ENCODE measurements around the gene TENM4.
"Not testable (repeated sequence)": the region's sequence is repeated elsewhere in the genome, so short reads cannot be mapped to it uniquely, and the experiment has no call there.

TENM4 gene

GRCh38 chr11:79243422-79244210, 197.2 kb downstream of the TENM4 start:
- Mint-ChIP-seq H3K36me3 (ENCODE audit: low read depth) (no peaks in the 10 kb centered on the region), H3K27me3 (no peaks in the 10 kb centered on the region), H3K4me1 (ENCODE audit: low read depth) (no peaks in the 10 kb centered on the region), H3K4me3 (no peak overlapping the region), H3K27ac (no peak overlapping the region), H3K9me3 (no peaks in the 10 kb centered on the region)
- DNase-seq = no peak

GRCh38 chr11:79242616-79243015, 198.2 kb downstream of the TENM4 start:
- no peaks in the 10 kb centered on the region for H3K36me3 Mint-ChIP-seq (ENCODE audit: low read depth)
- H3K27ac Mint-ChIP-seq = no peak overlapping the region
- H3K27me3 Mint-ChIP-seq = no peaks in the 10 kb centered on the region
- no peaks in the 10 kb centered on the region for H3K4me1 Mint-ChIP-seq (ENCODE audit: low read depth)
- no peak for DNase-seq
- H3K4me3 Mint-ChIP-seq = no peak overlapping the region
- no peaks in the 10 kb centered on the region for H3K9me3 Mint-ChIP-seq

GRCh38 chr11:79241852-79242241, 199.0 kb downstream of the TENM4 start:
- Mint-ChIP-seq H3K9me3 (no peaks in the 10 kb centered on the region), H3K4me3 (no peak overlapping the region), H3K4me1 (ENCODE audit: low read depth) (no peaks in the 10 kb centered on the region), H3K27ac (no peak overlapping the region), H3K27me3 (no peaks in the 10 kb centered on the region), H3K36me3 (ENCODE audit: low read depth) (no peaks in the 10 kb centered on the region)
- no peak for DNase-seq

DNA sequence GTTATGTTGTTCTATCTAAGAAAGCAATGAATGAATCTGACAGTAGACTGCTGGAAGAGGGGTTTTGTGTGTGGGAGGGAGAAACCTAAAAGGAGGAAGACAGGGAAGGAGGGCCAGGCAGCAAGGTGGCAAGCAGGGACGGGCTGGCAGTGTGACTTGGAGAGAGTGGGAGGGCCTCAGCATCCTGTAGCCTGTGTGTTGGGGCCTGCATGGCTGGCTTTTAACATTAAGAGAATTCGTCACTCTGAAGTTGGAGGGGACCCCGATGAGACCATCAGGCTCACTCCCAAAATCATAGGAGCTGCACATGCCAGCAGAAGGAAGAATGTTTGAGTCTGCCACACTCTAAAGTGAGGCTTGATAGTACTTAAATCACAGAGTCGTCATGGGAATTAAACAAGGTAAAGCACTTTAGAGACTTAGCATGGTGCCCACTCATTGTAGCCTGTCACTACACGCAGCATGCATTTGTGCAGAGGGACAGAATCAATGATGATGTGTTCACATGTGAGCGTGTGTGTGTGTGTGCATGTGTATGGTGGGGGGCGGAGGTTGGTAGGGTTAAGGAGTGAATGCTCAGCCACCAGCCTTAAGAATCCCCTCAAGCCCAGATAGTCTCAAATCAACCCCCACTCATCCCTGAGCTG, 199.5 kb downstream of the TENM4 start:
- Mint-ChIP-seq H3K9me3 (no peaks in the 10 kb centered on the region), H3K36me3 (ENCODE audit: low read depth) (no peaks in the 10 kb centered on the region), H3K4me3 (no peak overlapping the region), H3K27me3 (no peaks in the 10 kb centered on the region), H3K4me1 (ENCODE audit: low read depth) (no peaks in the 10 kb centered on the region), H3K27ac (no peak overlapping the region)
- no peak for DNase-seq

GRCh38 chr11:79237703-79238102, 203.1 kb downstream of the TENM4 start:
- no peaks in the 10 kb centered on the region for H3K4me1 Mint-ChIP-seq (ENCODE audit: low read depth)
- DNase-seq = no peak
- no peak overlapping the region for H3K4me3 Mint-ChIP-seq
- H3K27me3 Mint-ChIP-seq = no peaks in the 10 kb centered on the region
- H3K9me3 Mint-ChIP-seq = no peaks in the 10 kb centered on the region
- no peak overlapping the region for H3K27ac Mint-ChIP-seq
- H3K36me3 Mint-ChIP-seq (ENCODE audit: low read depth) = no peaks in the 10 kb centered on the region

- Mint-ChIP-seq H3K4me1 (ENCODE audit: low read depth) (no peaks in the 10 kb centered on the region), H3K36me3 (ENCODE audit: low read depth) (no peaks in the 10 kb centered on the region), H3K4me3 (no peak overlapping the region), H3K9me3 (no peaks in the 10 kb centered on the region), H3K27ac (no peak overlapping the region), H3K27me3 (no peaks in the 10 kb centered on the region)
- no peak for DNase-seq
These were observed 203.7 kb downstream of the TENM4 start for GRCh38 chr11:79237091-79237490.

DNA sequence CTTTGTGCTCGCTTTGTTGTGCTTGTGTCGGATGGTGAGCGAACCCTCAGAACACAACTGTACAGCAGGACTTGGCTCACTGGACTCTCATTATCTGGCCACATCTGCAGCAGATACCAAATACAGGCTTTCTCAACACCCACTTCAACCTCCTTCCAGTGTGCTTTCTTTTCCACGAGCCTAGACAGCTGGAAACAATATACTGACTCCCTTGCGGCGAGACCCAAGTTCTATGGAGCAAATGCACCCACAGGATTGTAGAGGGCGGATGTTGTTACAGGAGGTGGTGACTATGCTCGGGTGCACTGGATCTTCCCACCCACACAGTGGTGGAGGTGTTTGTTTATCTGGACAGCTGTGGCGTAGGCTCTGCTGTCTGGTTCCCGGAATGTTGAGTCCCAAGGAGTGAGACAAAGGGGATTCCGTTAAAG, 204.3 kb downstream of the TENM4 start:
- Mint-ChIP-seq H3K4me3 (no peak overlapping the region), H3K27ac (no peak overlapping the region), H3K36me3 (ENCODE audit: low read depth) (no peaks in the 10 kb centered on the region), H3K4me1 (ENCODE audit: low read depth) (no peaks in the 10 kb centered on the region), H3K27me3 (no peaks in the 10 kb centered on the region), H3K9me3 (no peaks in the 10 kb centered on the region)
- no peak for DNase-seq

GRCh38 chr11:79235696-79236095, 205.1 kb downstream of the TENM4 start:
- H3K4me1 Mint-ChIP-seq (ENCODE audit: low read depth) = no peaks in the 10 kb centered on the region
- no peak overlapping the region for H3K4me3 Mint-ChIP-seq
- no peaks in the 10 kb centered on the region for H3K9me3 Mint-ChIP-seq
- H3K27me3 Mint-ChIP-seq = no peaks in the 10 kb centered on the region
- no peak overlapping the region for H3K27ac Mint-ChIP-seq
- no peak for DNase-seq
- H3K36me3 Mint-ChIP-seq (ENCODE audit: low read depth) = no peaks in the 10 kb centered on the region

DNA sequence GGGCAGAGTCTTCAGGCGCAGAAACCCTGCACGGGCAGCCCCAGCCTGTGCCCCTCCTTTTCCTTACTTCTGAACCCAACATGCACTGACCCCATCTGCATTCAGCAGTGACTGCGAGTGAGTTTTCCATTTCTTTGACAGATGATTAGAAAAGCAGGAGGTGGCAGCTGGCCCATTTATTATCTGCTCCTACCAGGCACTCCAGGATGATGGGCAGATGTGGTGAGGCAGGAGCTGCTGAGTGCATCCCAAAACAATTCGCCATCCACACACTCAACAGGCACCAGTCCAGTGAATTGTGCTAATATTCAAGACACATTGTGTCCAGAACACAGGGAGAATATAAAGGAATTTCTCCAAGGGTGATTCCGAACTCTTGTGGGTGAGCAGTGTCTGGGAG, 208.5 kb downstream of the TENM4 start:
- H3K27ac Mint-ChIP-seq = no peak overlapping the region
- no peaks in the 10 kb centered on the region for H3K4me1 Mint-ChIP-seq (ENCODE audit: low read depth)
- H3K9me3 Mint-ChIP-seq = no peaks in the 10 kb centered on the region
- H3K4me3 Mint-ChIP-seq = no peak overlapping the region
- no peaks in the 10 kb centered on the region for H3K36me3 Mint-ChIP-seq (ENCODE audit: low read depth)
- no peak for DNase-seq
- no peaks in the 10 kb centered on the region for H3K27me3 Mint-ChIP-seq

DNA sequence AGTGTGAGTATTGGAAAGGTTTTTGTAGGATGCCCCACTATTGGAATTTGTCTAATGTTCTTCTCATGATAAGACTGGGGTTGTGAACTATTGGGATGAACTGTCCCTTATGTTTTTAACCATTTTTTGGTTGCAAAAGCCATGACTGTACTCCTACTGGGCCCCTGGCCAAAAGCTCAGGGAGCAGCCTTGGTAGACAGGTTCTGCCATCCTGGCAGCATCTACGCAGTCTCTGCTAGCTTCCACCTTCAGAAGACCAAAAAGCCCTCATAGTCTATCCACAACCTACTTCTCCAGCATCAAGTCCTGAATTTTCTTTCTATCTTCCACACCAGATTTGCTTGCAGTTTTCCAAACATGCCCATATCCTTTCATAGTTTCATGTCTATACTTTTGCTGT, 211.8 kb downstream of the TENM4 start:
- Mint-ChIP-seq H3K4me1 (ENCODE audit: low read depth) (no peaks in the 10 kb centered on the region), H3K27ac (no peak overlapping the region), H3K4me3 (no peak overlapping the region), H3K36me3 (ENCODE audit: low read depth) (no peaks in the 10 kb centered on the region), H3K9me3 (no peaks in the 10 kb centered on the region), H3K27me3 (no peaks in the 10 kb centered on the region)
- no peak for DNase-seq

DNA sequence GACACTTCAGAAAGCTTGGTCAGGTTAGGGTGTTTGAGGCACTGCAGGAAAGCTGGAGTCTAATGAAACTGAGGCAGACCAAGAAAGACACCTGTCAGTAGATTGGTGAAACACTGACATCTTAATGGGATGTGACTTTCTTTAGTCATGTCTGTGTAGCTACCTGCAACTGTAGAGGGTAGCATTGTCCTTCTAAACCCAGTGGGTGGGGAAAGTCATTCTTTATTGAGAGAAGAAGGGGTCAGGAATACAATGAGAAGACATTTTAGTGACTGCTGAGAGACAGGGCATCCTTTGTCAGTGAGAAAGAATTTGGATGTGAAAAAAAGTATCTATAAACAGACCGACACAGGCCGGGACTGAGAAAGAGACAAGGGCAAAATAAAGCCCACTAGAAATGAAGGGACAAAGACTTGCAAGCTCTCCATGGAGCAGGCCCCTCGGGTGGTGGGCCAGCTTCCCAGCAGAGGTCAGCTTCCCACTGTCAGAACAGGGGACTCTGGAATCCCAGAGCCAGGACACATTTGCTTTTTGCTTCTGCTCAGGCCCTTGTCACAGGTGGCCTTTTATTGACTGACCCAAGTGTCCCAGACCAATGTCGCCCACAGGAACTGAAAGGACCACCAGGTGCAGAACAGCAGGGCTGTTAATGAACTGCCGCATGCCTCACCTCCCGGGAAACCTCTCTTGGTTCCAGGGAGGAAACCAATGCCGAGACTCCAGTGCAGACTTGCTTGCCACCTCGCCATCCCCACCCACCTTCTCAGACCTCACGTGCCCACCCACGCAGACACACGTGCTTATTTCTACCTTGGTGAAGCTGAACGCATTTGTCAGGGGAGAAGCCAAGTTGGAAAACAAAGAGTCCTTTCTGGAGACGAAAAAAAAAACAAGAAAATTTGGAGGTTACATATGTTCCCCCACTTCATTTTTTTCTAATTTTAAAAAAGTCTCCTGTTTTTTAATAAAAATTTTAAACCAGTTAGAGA, 212.8 kb downstream of the TENM4 start:
- Mint-ChIP-seq H3K4me1 (ENCODE audit: low read depth) (no peaks in the 10 kb centered on the region), H3K27ac (no peak overlapping the region), H3K9me3 (no peaks in the 10 kb centered on the region), H3K4me3 (no peak overlapping the region), H3K27me3 (peaks cover 5% of the 10 kb centered on the region), H3K36me3 (ENCODE audit: low read depth) (no peaks in the 10 kb centered on the region)
- DNase-seq = no peak

DNA sequence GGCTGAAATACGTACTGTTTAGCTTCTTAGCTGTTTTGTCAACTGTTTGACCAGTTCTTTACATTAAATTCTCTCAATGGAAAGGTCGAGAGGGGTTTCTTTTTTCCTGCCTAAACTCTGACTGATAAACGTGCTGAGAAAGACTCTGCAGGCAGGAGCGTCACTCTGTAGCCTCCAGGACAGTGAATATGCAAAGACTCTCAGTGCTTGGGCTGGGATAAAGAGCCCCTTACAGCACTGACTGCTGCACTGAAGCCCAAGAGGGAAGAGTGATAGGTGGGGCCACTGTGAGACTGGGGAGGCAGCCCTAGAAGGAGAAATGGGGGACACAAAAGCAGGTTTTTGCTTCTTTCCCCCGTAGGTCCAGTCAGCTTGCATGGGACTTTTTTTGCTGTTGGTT, 213.5 kb downstream of the TENM4 start:
- Mint-ChIP-seq H3K36me3 (ENCODE audit: low read depth) (no peaks in the 10 kb centered on the region), H3K27me3 (peaks cover 5% of the 10 kb centered on the region), H3K4me3 (no peak overlapping the region), H3K9me3 (no peaks in the 10 kb centered on the region), H3K4me1 (ENCODE audit: low read depth) (no peaks in the 10 kb centered on the region), H3K27ac (no peak overlapping the region)
- DNase-seq = no peak

- Mint-ChIP-seq H3K27ac (no peak overlapping the region), H3K4me3 (no peak overlapping the region), H3K4me1 (ENCODE audit: low read depth) (no peaks in the 10 kb centered on the region), H3K27me3 (peaks cover 5% of the 10 kb centered on the region), H3K36me3 (ENCODE audit: low read depth) (no peaks in the 10 kb centered on the region), H3K9me3 (no peaks in the 10 kb centered on the region)
- no peak for DNase-seq
These were observed 214.7 kb downstream of the TENM4 start for GRCh38 chr11:79226126-79226525.

DNA sequence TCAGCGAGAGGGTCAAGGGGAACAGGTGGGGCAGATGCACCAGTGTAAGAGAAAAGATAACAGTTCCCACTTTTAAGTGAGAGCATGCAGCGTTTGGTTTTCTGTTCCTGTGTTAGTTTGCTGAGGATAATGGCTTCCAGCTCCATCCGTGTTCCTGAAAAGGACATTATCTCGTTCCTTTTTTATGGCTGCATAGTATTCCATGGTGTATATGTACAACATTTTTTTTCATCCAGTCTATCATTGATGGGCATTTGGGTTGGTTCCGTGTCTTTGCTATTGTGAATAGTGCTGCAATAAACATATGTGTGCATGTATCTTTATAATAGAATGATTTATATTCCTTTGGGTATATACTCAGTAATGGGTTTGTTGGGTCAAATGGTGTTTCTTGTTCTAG, 218.7 kb downstream of the TENM4 start:
- not testable (repeated sequence) for H3K9me3 Mint-ChIP-seq; H3K4me3 Mint-ChIP-seq; H3K27me3 Mint-ChIP-seq; H3K27ac Mint-ChIP-seq; DNase-seq; H3K36me3 Mint-ChIP-seq (ENCODE audit: low read depth); H3K4me1 Mint-ChIP-seq (ENCODE audit: low read depth)
